ENCODE measurements around the gene HIRIP3. TPM values are rescaled to one million over a fixed set of nuclear protein-coding genes. Genes with fewer than 3 reads are reported as not detected.
A peak's percentile ranks its signal among the peaks of the same experiment; 100 is the strongest.

The HIRIP3 gene
- total and polyA plus RNA-seq, 2 of the 4 experiments (the other 2 are of a cell fraction) = 5.0 to 10.5 TPM

DNA sequence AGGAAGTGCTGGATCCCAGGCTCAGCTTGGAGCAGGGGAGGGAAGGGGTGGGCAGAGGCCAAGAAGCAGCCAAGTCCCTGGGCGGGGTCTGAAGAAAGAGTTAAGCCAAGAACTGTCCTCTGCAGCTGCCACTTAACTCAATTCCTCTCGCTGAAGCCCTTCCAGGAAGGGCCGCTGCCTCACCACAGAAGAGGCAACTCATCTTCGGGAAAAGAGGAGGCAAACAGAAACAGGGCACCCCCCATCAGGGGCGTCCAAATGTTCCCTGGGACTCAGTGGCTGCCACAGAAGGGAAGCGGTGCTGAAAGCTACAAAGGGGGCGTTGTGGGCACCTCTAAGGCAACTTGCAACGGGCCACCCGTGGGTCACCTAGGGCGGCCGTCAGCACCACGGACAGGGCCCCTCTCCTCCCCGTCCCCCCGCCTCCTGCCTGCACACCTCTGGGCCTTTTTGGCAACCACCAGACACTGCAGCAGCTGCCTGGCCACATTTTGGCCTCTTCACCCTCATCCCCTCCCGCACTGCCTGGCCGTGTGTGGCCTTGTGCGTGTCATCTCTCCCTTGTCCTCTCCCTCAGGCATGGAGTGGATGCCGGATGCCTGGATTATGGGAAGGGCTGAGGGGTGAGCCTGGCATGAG is 33.1 kb upstream of the HIRIP3 start:
- no peak overlapping the region for H3K4me2 ChIP-seq (ENCODE audit: low read depth, low read length)
- no peak overlapping the region for H2BK5ac ChIP-seq (ENCODE audit: low read depth, low read length, poor library complexity, severe bottlenecking)
- H3K27me3 ChIP-seq (ENCODE audit: control insufficient read depth, insufficient read depth, low read length) = peaks cover 70% of the 10 kb centered on the region
- H3K9me1 ChIP-seq (ENCODE audit: insufficient read depth, low read length) = no peaks in the 10 kb centered on the region
- ATAC-seq (ENCODE audit: low read depth) = peak; percentile 60
- 5% methylated on average over 8 of the region's 18 CpGs; no CpG with 5 or more reads in 1 of the 2 experiments for WGBS, 2 experiments (ENCODE audit: extremely low coverage in 2 of 2, insufficient read length in 1 of 2)
- no peak overlapping the region for H4K5ac ChIP-seq (ENCODE audit: low read depth, low read length)
- intact Hi-C loops (cut with micrococcal nuclease) (no loop called here), in situ Hi-C loops (cut with MboI; ENCODE audit: low sequenced_read_pairs) (loop anchor here (10.0 kb wide), 1 partner anchor 334 kb away; no protein-coding TSS in a partner anchor), dilution Hi-C loops (cut with HindIII; ENCODE audit: low sequenced_read_pairs, unreplicated experiment) (no loop called here)
- H3K36me3 ChIP-seq (ENCODE audit: control insufficient read depth, insufficient read depth, low read length) = no peaks in the 10 kb centered on the region
- no peak overlapping the region for H3K4me3 ChIP-seq (ENCODE audit: insufficient read depth, low read depth, low read length)
- no peak overlapping the region for H2BK120ac ChIP-seq (ENCODE audit: low read depth, low read length)
- H3K9ac ChIP-seq (ENCODE audit: low read depth, low read length) = no peak overlapping the region
- peak overlapping the region; percentile 42 for H2AK9ac ChIP-seq (replicated peaks; ENCODE audit: low read depth, low read length, poor library complexity)
- no peak overlapping the region for H3K14ac ChIP-seq (replicated peaks; ENCODE audit: low read depth, low read length)
- H3K79me1 ChIP-seq (ENCODE audit: low read depth in 1 of 2, low read length in 2 of 2) = no peaks in the 10 kb centered on the region
- H3K23ac ChIP-seq (ENCODE audit: low read depth, low read length) = no peak overlapping the region
- no peak overlapping the region for H2BK20ac ChIP-seq (ENCODE audit: low read depth, low read length)
- TF ChIP-seq NFE2L2 (IDR thresholded peaks at IDR 0.05; ENCODE audit: low read depth, low read length) (no peak), BHLHE40 (IDR thresholded peaks at IDR 0.05; ENCODE audit: low read depth, low read length) (no peak), CEBPB (IDR thresholded peaks at IDR 0.05; ENCODE audit: low read depth, low read length) (no peak)
- H3K9me3 ChIP-seq (ENCODE audit: control insufficient read depth, insufficient read depth, low read length) = no peaks in the 10 kb centered on the region
- H3K4me1 ChIP-seq (ENCODE audit: control insufficient read depth, insufficient read depth, low read length) = no peaks in the 10 kb centered on the region
- no peak overlapping the region for H4K8ac ChIP-seq (ENCODE audit: low read depth in 2 of 2, low read length in 2 of 2)
- no peak overlapping the region for H2BK15ac ChIP-seq (ENCODE audit: low read depth, low read length)
- peaks cover 9% of the 10 kb centered on the region; the same call in 1 of the 2 replicates for H4K20me1 ChIP-seq (ENCODE audit: insufficient read depth, low read length)
- ChIA-PET CTCF (no interaction called here), POLR2A (ENCODE audit: unreplicated experiment) (no interaction called here)
- no peak overlapping the region for H3K27ac ChIP-seq (ENCODE audit: insufficient read depth, low read length)
- H2AK5ac ChIP-seq (ENCODE audit: low read depth, low read length) = no peak overlapping the region
- H3K18ac ChIP-seq (ENCODE audit: low read depth, low read length) = no peak overlapping the region
- BruUV-seq (replicated peaks) = no TSS peak
- DNase-seq = no peak
- no peak overlapping the region for H4K91ac ChIP-seq (ENCODE audit: insufficient read depth, low read depth, low read length)
- no peak overlapping the region for H2AFZ ChIP-seq (replicated peaks; ENCODE audit: low read length, poor library complexity)
- H3K4ac ChIP-seq (ENCODE audit: low read depth, low read length) = no peak overlapping the region
- no peak overlapping the region for H3K56ac ChIP-seq (ENCODE audit: extremely low read depth, insufficient read depth, low read length)
